H1 (cell line): ENCODE measurements around the gene CAMKMT. TPM values are rescaled to one million over a fixed set of nuclear protein-coding genes. Genes with fewer than 3 reads are reported as not detected.

Experiments
- CTCF ChIA-PET: fragments of 300-600 bp; sonication (Branson Sonifier 250); formaldehyde crosslinking; loops from one replicate; lab custom pipeline; 2021; ENCODE audit not compliant: partially characterized antibody; lab: Charles Lee
- POLR2A ChIA-PET: fragments of 300-600 bp; sonication (Branson Sonifier 250); formaldehyde crosslinking; loops from one replicate; lab custom pipeline; 2021; ENCODE audit warnings: inconsistent platforms; ENCODE audit not compliant: partially characterized antibody; lab: Charles Lee
- DNase-seq, 2 experiments: peaks; one replicate each; pipeline versions ENCODE4 v3.0.0 to v3.0.0-alpha.2; 2010 to 2022; ENCODE audit warnings: low spot score in 2 of 2, low read depth in 1 of 2, mixed read lengths in 1 of 2
- FAIRE-seq: peaks from 2 replicates; lab custom pipeline; 2011; peaks lifted over from hg19 to GRCh38; lab: Jason Lieb, UNC
- H2AFZ ChIP-seq: 2 replicates; pipeline ENCODE4 v1.8.1; 2012; ENCODE audit warnings: low read length, inconsistent platforms
- H2AK5ac ChIP-seq: 2 replicates; pipeline ENCODE4 v1.6.1; 2013; ENCODE audit warnings: low read depth, low read length
- H2BK120ac ChIP-seq: replicated peaks from 2 replicates; pipeline ENCODE3; 2013; ENCODE audit warnings: low read depth, low read length, inconsistent platforms
- H2BK12ac ChIP-seq: 2 replicates; pipeline ENCODE4 v1.6.1; 2013; ENCODE audit warnings: low read depth, low read length
- H2BK15ac ChIP-seq: 2 replicates; pipeline ENCODE4 v1.6.1; 2013; ENCODE audit warnings: low read length
- H2BK20ac ChIP-seq: 2 replicates; pipeline ENCODE4 v1.6.1; 2013; ENCODE audit warnings: low read length
- H2BK5ac ChIP-seq: 2 replicates; pipeline ENCODE4 v1.6.1; 2013; ENCODE audit warnings: low read depth, low read length
- H3K14ac ChIP-seq: 2 replicates; pipeline ENCODE4 v1.6.1; 2013; ENCODE audit warnings: inconsistent platforms; ENCODE audit not compliant: insufficient read length
- H3K18ac ChIP-seq: 2 replicates; pipeline ENCODE4 v1.6.1; 2013; ENCODE audit warnings: low read length; ENCODE audit errors: extremely low read depth
- H3K23ac ChIP-seq: 2 replicates; pipeline ENCODE4 v1.6.1; 2013; ENCODE audit warnings: inconsistent platforms; ENCODE audit not compliant: insufficient read length
- H3K23me2 ChIP-seq: 2 replicates; pipeline ENCODE4 v1.6.1; 2013; ENCODE audit warnings: low read depth, low read length
- H3K27ac ChIP-seq: 2 replicates; pipeline ENCODE4 v1.6.1; 2011; ENCODE audit warnings: low read depth, low read length, inconsistent platforms
- H3K27me3 ChIP-seq, 4 experiments: replicated peaks in 1 of 4; 1 replicate in 1 of 4; 2 replicates in 3 of 4; pipeline versions ENCODE4 v1.6.1 to v1.8.1; 2011 to 2013; ENCODE audit warnings: low read length in 3 of 4, mild to moderate bottlenecking in 3 of 4, inconsistent platforms in 2 of 4, mixed read lengths in 2 of 4, moderate library complexity in 1 of 4; ENCODE audit not compliant: control insufficient read depth in 3 of 4, insufficient read depth in 3 of 4; ENCODE audit errors: extremely low read depth in 1 of 4
- H3K36me3 ChIP-seq, 4 experiments: 2 replicates each; pipeline versions ENCODE4 v1.6.1 to v1.8.1; 2011 to 2013; ENCODE audit warnings: mild to moderate bottlenecking in 4 of 4, low read length in 3 of 4, moderate library complexity in 2 of 4, control low read depth in 1 of 4, inconsistent platforms in 1 of 4; ENCODE audit not compliant: insufficient read depth in 4 of 4, control insufficient read depth in 2 of 4
- H3K4ac ChIP-seq: replicated peaks from 2 replicates; pipeline ENCODE3; 2013; ENCODE audit warnings: low read length, low read depth, mixed read lengths, inconsistent platforms; ENCODE audit not compliant: insufficient read length
- H3K4me1 ChIP-seq, 4 experiments: replicated peaks in 1 of 4; 1 replicate in 1 of 4; 2 replicates in 3 of 4; pipeline versions ENCODE4 v1.6.1 to v1.8.1; 2011 to 2013; ENCODE audit warnings: low read length in 3 of 4, inconsistent platforms in 2 of 4, mixed read lengths in 1 of 4; ENCODE audit not compliant: insufficient read depth in 4 of 4, control insufficient read depth in 3 of 4
- H3K4me2 ChIP-seq, 2 experiments: 2 replicates each; pipeline versions ENCODE4 v1.6.1 to v1.8.1; 2011 to 2013; ENCODE audit warnings: low read depth in 2 of 2, low read length in 2 of 2, control low read depth in 1 of 2, inconsistent platforms in 1 of 2, mild to moderate bottlenecking in 1 of 2; ENCODE audit not compliant: insufficient read depth in 1 of 2
- H3K4me3 ChIP-seq, 4 experiments: fragments of 200-600, 300-600 bp in 1 of 4; sonication (generic), shearing (Covaris generic), sonication (Bioruptor Twin) in 1 of 4; 2 replicates each; pipeline versions ENCODE4 v1.5.1 to v1.8.1; 2011 to 2016; ENCODE audit warnings: low read length in 4 of 4, low read depth in 3 of 4, control low read depth in 2 of 4, inconsistent platforms in 2 of 4, mild to moderate bottlenecking in 2 of 4, mixed read lengths in 1 of 4, moderate library complexity in 1 of 4; ENCODE audit not compliant: insufficient read depth in 2 of 4; ENCODE audit errors: extremely low read depth in 1 of 4
- H3K56ac ChIP-seq: replicated peaks from 2 replicates; pipeline ENCODE3; 2013; ENCODE audit warnings: low read depth, mild to moderate bottlenecking, mixed read lengths, low read length, inconsistent platforms; ENCODE audit not compliant: insufficient read length
- H3K79me1 ChIP-seq: 2 replicates; pipeline ENCODE4 v1.6.1; 2013; ENCODE audit warnings: low read depth, low read length, control low read depth
- H3K79me2 ChIP-seq, 2 experiments: 2 replicates each; pipeline versions ENCODE4 v1.6.1 to v1.8.1; 2012 to 2013; ENCODE audit warnings: low read length in 2 of 2, mild to moderate bottlenecking in 2 of 2, inconsistent platforms in 1 of 2; ENCODE audit not compliant: insufficient read depth in 2 of 2, control insufficient read depth in 1 of 2
- H3K9ac ChIP-seq, 4 experiments: replicated peaks in 1 of 4; 1 replicate in 1 of 4; 2 replicates in 3 of 4; pipeline versions ENCODE4 v1.6.1 to v1.8.1; 2011 to 2013; ENCODE audit warnings: low read depth in 3 of 4, low read length in 3 of 4, control low read depth in 2 of 4, mild to moderate bottlenecking in 2 of 4, moderate library complexity in 2 of 4, inconsistent platforms in 1 of 4; ENCODE audit errors: extremely low read depth in 1 of 4
- H3K9me3 ChIP-seq, 2 experiments: 2 replicates each; pipeline versions ENCODE4 v1.6.1 to v1.8.1; 2012 to 2013; ENCODE audit warnings: mild to moderate bottlenecking in 2 of 2, moderate library complexity in 2 of 2, control low read depth in 1 of 2, inconsistent platforms in 1 of 2, low read depth in 1 of 2, low read length in 1 of 2, mixed read lengths in 1 of 2; ENCODE audit not compliant: insufficient read depth in 2 of 2
- H4K20me1 ChIP-seq, 2 experiments: replicated peaks in 1 of 2; 2 replicates each; pipeline versions ENCODE3 to v1.8.1; 2011 to 2013; ENCODE audit warnings: inconsistent platforms in 2 of 2, low read length in 2 of 2, mild to moderate bottlenecking in 1 of 2; ENCODE audit not compliant: insufficient read depth in 2 of 2, control insufficient read depth in 1 of 2
- H4K5ac ChIP-seq: 2 replicates; pipeline ENCODE4 v1.6.1; 2013; ENCODE audit warnings: low read length, low read depth, mixed read lengths, inconsistent platforms; ENCODE audit not compliant: insufficient read length
- H4K8ac ChIP-seq: 2 replicates; pipeline ENCODE4 v1.8.0; 2013; ENCODE audit warnings: mild to moderate bottlenecking, moderate library complexity, low read length, inconsistent platforms; ENCODE audit not compliant: insufficient read depth; ENCODE audit errors: extremely low read depth
- H4K91ac ChIP-seq: replicated peaks from 2 replicates; pipeline ENCODE3; 2013; ENCODE audit warnings: low read length, mixed read lengths, inconsistent platforms; ENCODE audit not compliant: insufficient read length
- ASH2L ChIP-seq: fragments of 200-600, 300-600 bp; sonication (generic); IDR thresholded peaks from one replicate; pipeline ENCODE4 v1.7.1; 2017; ENCODE audit warnings: low read length
- SUZ12 ChIP-seq: fragments of 200-600 bp; sonication (generic); IDR thresholded peaks from 2 replicates; pipeline ENCODE4 v1.6.1; 2012; ENCODE audit warnings: mild to moderate bottlenecking, inconsistent platforms, low read length, moderate library complexity, mixed read lengths
- WGBS, 2 experiments: shearing (Covaris generic) in 1 of 2; methylation state at CpG; one replicate each; pipeline versions ENCODE4 v1.1.6 to v1.1.7; 2013 to 2015; ENCODE audit warnings: low lambda C conversion rate in 2 of 2, mixed read lengths in 2 of 2, inconsistent platforms in 1 of 2, low coverage in 1 of 2, missing lambda C conversion rate in 1 of 2; ENCODE audit not compliant: insufficient replicate concordance in 2 of 2, insufficient coverage in 1 of 2, insufficient read length in 1 of 2; ENCODE audit errors: extremely low coverage in 1 of 2, missing lambda C conversion rate in 1 of 2; 5-methylcytosine and 5-hydroxymethylcytosine counted together
- polyA plus RNA-seq, 7 experiments: library from polyadenylated mRNA; depleted of rRNA in 3 of 7; stranded (reverse) in 5 of 7; unstranded in 2 of 7; fragments of >200 nt in 5 of 7; fragments of 200-250 nt in 2 of 7; gene quantifications; 1 replicate in 5 of 7; 2 replicates in 1 of 7; 4 replicates in 1 of 7; pipeline versions ENCODE4 v1.2.1 to v1.2.3, GENCODE V29; 2011 to 2013; ENCODE audit warnings: missing spikeins in 2 of 7, mixed read lengths in 2 of 7
- total RNA-seq: library from RNA; stranded (reverse); fragmentation: NEBNext Ultra II Directional; extraction: Animal tissue kit (Norgen Biotek cat#: 25700); gene quantifications from 2 replicates; pipeline ENCODE4 v1.2.1, GENCODE V29; 2021

CAMKMT gene
- total and polyA plus RNA-seq, 2 of the 8 experiments (the other 6 are each of a cell fraction or from before 2014, with no cell fraction given): 14.7 to 22.4 TPM

- H3K4me1 ChIP-seq: peaks cover 13 to 27% (median 22%) of the 10 kb centered on the region in 4 experiments; a peak in 6 of 7 replicates
- peak overlapping the region in 1 of 2 experiments; percentile 11; a peak in 1 of 4 replicates for H3K4me2 ChIP-seq
- FAIRE-seq: no peak
- no peak for TF ChIP-seq SUZ12
- no peak for TF ChIP-seq ASH2L
Measured at GRCh38 chr2:44807201-44808025, 445.7 kb downstream of the CAMKMT start.

More at GRCh38 chr2:44807201-44808025, 445.7 kb downstream of the CAMKMT start:
- CTCF ChIA-PET: interaction anchor here (0.6 kb wide), 1 partner anchor 89 kb away, joined by 5 read pairs; no protein-coding TSS in a partner anchor
- no peak overlapping the region for H3K9ac ChIP-seq
- H2BK5ac ChIP-seq: no peak overlapping the region
- POLR2A ChIA-PET: interaction anchor here (9.8 kb wide), 1 partner anchor 18 kb away, joined by 84 read pairs; no protein-coding TSS in a partner anchor
- no peak overlapping the region for H4K91ac ChIP-seq
- H3K36me3 ChIP-seq: no peaks in the 10 kb centered on the region
- H3K23me2 ChIP-seq: peaks cover 3% of the 10 kb centered on the region; the same call in 1 of the 2 replicates
- H4K5ac ChIP-seq: no peak overlapping the region
- no peaks in the 10 kb centered on the region for H4K20me1 ChIP-seq
- H2BK120ac ChIP-seq: no peak overlapping the region
- 60% methylated on average over 14 of the region's 14 CpGs; no CpG with 5 or more reads in 1 of the 2 experiments for WGBS, 2 experiments
- no peak overlapping the region for H2BK12ac ChIP-seq
- H3K4ac ChIP-seq: no peak overlapping the region
- no peak overlapping the region for H3K23ac ChIP-seq
- no peak overlapping the region for H3K27ac ChIP-seq
- H3K56ac ChIP-seq: no peak overlapping the region
- no peak overlapping the region for H3K4me3 ChIP-seq
- H3K14ac ChIP-seq: no peak overlapping the region
- no peak overlapping the region for H4K8ac ChIP-seq
- H2AFZ ChIP-seq: no peak overlapping the region
- H2BK20ac ChIP-seq: no peak overlapping the region
- H3K79me1 ChIP-seq: no peaks in the 10 kb centered on the region
- no peak for DNase-seq
- no peak overlapping the region for H3K18ac ChIP-seq
- no peaks in the 10 kb centered on the region for H3K79me2 ChIP-seq
- H2AK5ac ChIP-seq: no peak overlapping the region
- peaks cover 0 to 2% (median 0%) of the 10 kb centered on the region in 4 experiments; a peak in 2 of 7 replicates for H3K27me3 ChIP-seq
- no peaks in the 10 kb centered on the region for H3K9me3 ChIP-seq
- no peak overlapping the region for H2BK15ac ChIP-seq
